ENCODE results near the gene CHCT1.
A peak's percentile ranks its signal among the peaks of the same experiment; 100 is the strongest.

CHCT1 gene

GRCh38 chr17:60443713-60444112 lies 21.4 kb downstream of the CHCT1 start:
- DNase-seq: no peak

DNA sequence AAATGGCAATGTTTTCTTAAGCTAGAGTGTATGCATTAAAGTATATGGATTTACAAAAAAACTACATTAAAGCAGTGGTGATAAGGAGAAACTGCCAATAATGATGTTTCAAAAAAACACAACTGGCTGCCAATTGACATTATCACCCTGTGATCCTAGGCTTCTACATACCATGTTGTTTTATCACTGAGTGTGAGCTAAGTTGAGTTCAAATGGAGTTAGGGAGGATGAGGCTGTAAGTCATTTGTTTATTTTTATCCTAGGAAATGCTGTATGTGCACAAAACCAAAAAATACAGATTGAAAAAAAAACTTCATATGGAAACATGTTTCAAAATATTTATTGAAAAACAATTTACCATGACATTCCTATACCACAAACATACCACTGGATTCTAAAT lies 22.9 kb downstream of the CHCT1 start:
- DNase-seq: no peak

- no peak for DNase-seq
Measured at GRCh38 chr17:60447375-60447774, 25.1 kb downstream of the CHCT1 start.

- DNase-seq: no peak
Measured at GRCh38 chr17:60451071-60451470, 28.8 kb downstream of the CHCT1 start.

DNA sequence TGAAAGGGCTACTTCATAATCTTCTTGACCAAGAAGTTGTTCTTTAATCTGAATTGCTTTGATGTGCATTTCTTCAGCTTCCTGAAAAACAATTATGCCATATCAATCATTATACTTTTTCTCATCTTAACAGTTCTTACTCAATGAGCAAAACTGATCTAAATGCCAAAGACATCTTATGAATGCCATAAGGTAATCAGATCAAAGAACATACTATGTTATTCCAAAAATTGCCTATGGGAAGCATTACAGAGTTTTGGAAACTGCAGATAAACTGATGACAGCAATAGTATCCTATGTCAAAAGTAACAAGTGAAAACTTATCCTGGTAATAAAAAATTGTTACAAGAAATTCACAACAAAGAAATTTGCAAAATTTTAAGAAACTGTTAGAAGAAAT lies 29.7 kb downstream of the CHCT1 start:
- no peak for DNase-seq

GRCh38 chr17:60455378-60455777 lies 33.1 kb downstream of the CHCT1 start:
- DNase-seq: no peak

GRCh38 chr17:60457148-60457547 lies 34.9 kb downstream of the CHCT1 start:
- no peak for DNase-seq

- DNase-seq: no peak
Measured at GRCh38 chr17:60461584-60461983, 39.3 kb downstream of the CHCT1 start.

- no peak for DNase-seq
Measured at GRCh38 chr17:60463157-60463835, 41.0 kb downstream of the CHCT1 start.

DNA sequence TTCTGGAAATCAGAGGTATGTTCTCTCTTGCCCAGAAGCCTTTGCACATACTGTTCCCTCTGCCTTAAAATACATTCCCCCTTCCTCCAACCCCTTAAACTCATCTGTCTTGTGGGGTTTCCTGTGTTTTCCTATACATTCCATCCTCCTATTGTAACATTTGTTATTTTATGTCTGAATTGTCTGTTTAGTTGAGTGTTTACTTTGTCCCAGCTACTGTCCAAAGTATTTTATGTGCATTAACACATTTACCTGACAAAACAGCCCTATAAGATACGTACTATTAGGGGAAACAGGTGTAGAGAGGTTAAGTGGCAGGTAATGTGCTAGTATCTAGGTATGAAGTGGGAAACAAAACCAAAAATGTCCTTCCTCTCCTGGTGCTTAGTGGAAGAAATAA lies 42.1 kb downstream of the CHCT1 start:
- no peak for DNase-seq

GRCh38 chr17:60468371-60468770 lies 46.1 kb downstream of the CHCT1 start:
- peak; percentile 10 for DNase-seq

DNA sequence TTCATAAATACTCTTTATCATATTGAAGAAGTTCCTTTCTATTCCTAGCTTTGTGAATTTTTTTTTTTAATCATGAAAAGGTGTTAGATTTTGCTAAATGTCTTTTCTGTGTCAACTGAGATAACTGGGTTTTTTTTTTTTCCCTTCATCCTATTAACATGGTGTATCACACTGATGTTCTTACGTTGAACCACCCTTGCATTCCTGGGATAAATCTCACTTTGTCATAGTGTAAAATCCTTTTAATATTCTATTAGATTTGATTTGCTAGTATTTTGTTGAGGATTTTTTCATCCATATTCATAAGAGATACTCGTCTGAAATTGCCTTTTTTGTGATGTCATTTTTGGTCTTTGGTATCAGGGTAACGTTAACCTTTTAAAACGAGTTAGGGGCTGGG lies 49.2 kb downstream of the CHCT1 start:
- no peak for DNase-seq

GRCh38 chr17:60472449-60472848 lies 50.2 kb downstream of the CHCT1 start:
- DNase-seq: no peak

DNA sequence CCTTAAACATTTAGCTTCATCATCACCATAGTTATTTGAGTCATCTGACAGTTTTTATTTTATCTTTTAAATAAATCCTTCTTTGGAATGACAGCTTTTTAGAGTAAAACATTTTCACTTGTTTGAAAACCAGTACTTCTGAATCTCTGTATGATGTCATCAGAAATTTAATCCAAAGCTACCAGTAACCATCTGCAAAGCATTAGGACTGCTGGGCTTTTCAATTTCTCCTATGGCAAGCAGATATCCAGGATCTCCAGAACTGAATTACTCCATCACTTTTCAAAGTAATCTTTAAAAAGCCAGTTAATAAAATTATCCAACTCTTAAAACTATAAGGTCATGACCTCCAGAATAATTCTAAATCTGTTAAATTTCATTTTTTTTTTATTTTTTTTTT lies 51.5 kb downstream of the CHCT1 start:
- peak; percentile 7 for DNase-seq
